Immature natural killer cell (primary cell): ENCODE measurements around the gene EPHA6. TPM values are rescaled to one million over a fixed set of nuclear protein-coding genes. Genes with fewer than 3 reads are reported as not detected.
"Not testable (repeated sequence)": the region's sequence is repeated elsewhere in the genome, so short reads cannot be mapped to it uniquely, and the experiment has no call there.

Source experiments
- DNase-seq, 3 donors: peaks; one replicate each; pipeline ENCODE4 v3.0.0; 2022; ENCODE audit warnings: mixed read lengths in 1 of 3
- H3K27ac Mint-ChIP-seq, 6 donors: one replicate each; pipeline ENCODE4 v1.8.0; 2020; ENCODE audit warnings: mixed read lengths in 6 of 6, mild to moderate bottlenecking in 5 of 6, inconsistent platforms in 4 of 6, moderate library complexity in 3 of 6
- H3K27me3 Mint-ChIP-seq, 3 donors: one replicate each; pipeline ENCODE4 v1.8.0; 2020 to 2021; ENCODE audit warnings: low read depth in 3 of 3, mild to moderate bottlenecking in 3 of 3, mixed read lengths in 3 of 3, moderate library complexity in 3 of 3, inconsistent platforms in 1 of 3
- H3K36me3 Mint-ChIP-seq, 3 donors: one replicate each; pipeline ENCODE4 v1.8.0; 2020; ENCODE audit warnings: mixed read lengths in 3 of 3, inconsistent platforms in 2 of 3, mild to moderate bottlenecking in 2 of 3
- H3K4me1 Mint-ChIP-seq, 2 donors: one replicate each; pipeline ENCODE4 v1.8.0; 2020; ENCODE audit warnings: inconsistent platforms in 2 of 2, mild to moderate bottlenecking in 2 of 2, mixed read lengths in 2 of 2, moderate library complexity in 1 of 2
- H3K4me3 Mint-ChIP-seq, 5 donors: one replicate each; pipeline ENCODE4 v1.8.0; 2020; ENCODE audit warnings: mild to moderate bottlenecking in 5 of 5, mixed read lengths in 5 of 5, inconsistent platforms in 3 of 5, moderate library complexity in 3 of 5
- H3K9me3 Mint-ChIP-seq, 6 donors: one replicate each; pipeline ENCODE4 v1.8.0; 2020; ENCODE audit warnings: mild to moderate bottlenecking in 6 of 6, mixed read lengths in 6 of 6, inconsistent platforms in 4 of 6, moderate library complexity in 3 of 6
- polyA plus RNA-seq, 3 donors: library from polyadenylated mRNA; unstranded; fragments of 300-500 nt; fragmentation: Illumina TruSeq; gene quantifications; one replicate each; pipeline ENCODE4 v1.2.3, GENCODE V29; 2021

Gene EPHA6
- polyA plus RNA-seq, 3 donors from 2014 or later, result not detected

DNA sequence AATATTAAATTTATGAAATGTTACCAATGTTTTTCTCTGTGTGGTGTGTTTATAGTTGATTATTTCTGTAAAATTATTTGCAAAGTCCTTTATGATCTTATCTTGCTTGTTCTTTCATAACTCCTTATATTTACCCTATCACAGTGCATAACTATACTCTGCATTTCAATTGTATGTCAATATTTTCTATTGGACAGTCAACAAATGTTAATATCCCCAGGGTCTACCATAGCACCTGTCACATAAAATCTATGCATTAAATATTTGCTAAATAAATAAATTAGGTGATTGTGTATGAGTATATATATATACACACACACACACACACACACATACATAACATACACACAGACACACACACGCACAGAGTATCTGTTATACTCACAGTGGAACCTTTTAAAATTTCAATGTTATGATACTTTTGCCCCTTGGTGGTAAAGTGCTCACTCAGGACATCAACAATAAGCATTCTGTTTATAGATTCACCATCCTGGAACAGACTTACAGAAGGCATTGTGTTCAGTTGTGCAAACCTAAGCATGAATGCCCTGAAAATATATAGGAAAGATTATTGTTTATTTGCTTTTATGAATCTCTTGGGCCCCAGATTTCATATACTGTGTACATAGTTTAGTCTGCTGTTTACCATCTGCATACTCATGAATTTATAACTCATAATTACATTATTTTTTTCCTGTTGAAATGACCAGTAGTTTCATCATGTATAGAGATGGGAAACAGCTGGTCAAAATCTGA is 443.7 kb downstream of the EPHA6 start:
- Mint-ChIP-seq H3K27ac (no peak overlapping the region), H3K36me3 (no peaks in the 10 kb centered on the region)

GRCh38 chr3:97259263-97259662 is 444.9 kb downstream of the EPHA6 start:
- Mint-ChIP-seq H3K36me3 (no peaks in the 10 kb centered on the region), H3K4me3 (no peak overlapping the region), H3K27me3 (peaks cover 0 to 3% (median 0%) of the 10 kb centered on the region in 3 donors), H3K9me3 (peaks cover 1 to 22% (median 7%) of the 10 kb centered on the region in 6 donors), H3K4me1 (no peaks in the 10 kb centered on the region), H3K27ac (no peak overlapping the region)
- no peak for DNase-seq

More for the DNA sequence above, 443.7 kb downstream of the EPHA6 start:
- Mint-ChIP-seq H3K4me3 (no peak overlapping the region), H3K27me3 (peaks cover 0 to 1% (median 0%) of the 10 kb centered on the region in 3 donors), H3K9me3 (peaks cover 1 to 14% (median 4%) of the 10 kb centered on the region in 6 donors), H3K4me1 (no peaks in the 10 kb centered on the region)
- DNase-seq, result no peak

- no peaks in the 10 kb centered on the region for H3K36me3 Mint-ChIP-seq
- H3K9me3 Mint-ChIP-seq, result peaks cover 3 to 20% (median 5%) of the 10 kb centered on the region in 6 donors
- H3K27me3 Mint-ChIP-seq, result peaks cover 0 to 3% (median 0%) of the 10 kb centered on the region in 3 donors
- no peak overlapping the region for H3K27ac Mint-ChIP-seq
- H3K4me1 Mint-ChIP-seq, result no peaks in the 10 kb centered on the region
- DNase-seq, result no peak
- no peak overlapping the region for H3K4me3 Mint-ChIP-seq
Observed at GRCh38 chr3:97264180-97264579, 449.8 kb downstream of the EPHA6 start.

- H3K4me3 Mint-ChIP-seq, result no peak overlapping the region
- H3K27ac Mint-ChIP-seq, result no peak overlapping the region
- H3K36me3 Mint-ChIP-seq, result no peaks in the 10 kb centered on the region
- H3K27me3 Mint-ChIP-seq, result peaks cover 0 to 3% (median 0%) of the 10 kb centered on the region in 3 donors
- H3K4me1 Mint-ChIP-seq, result no peaks in the 10 kb centered on the region
- no peak for DNase-seq
- peaks cover 3 to 22% (median 5%) of the 10 kb centered on the region in 6 donors for H3K9me3 Mint-ChIP-seq
Observed at GRCh38 chr3:97265237-97266005, 451.0 kb downstream of the EPHA6 start.

DNA sequence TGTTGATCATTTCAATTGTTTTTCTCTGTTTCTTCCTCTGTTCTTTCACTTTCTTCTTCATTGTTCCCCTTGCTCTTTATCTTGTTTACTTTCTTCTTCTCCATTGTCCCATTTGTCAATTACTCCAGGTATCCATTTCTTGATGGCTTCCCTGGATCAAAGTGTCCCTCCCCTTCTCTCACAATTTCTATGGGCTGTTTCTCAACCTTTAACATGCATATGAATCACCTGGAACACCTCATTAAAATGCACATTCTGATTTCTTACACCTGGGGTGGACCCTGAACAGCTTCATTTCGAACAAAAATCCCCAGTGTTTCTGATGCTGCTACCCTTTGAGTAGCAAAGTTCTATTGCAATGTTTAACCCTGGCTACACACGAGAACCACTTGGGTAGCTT is 454.8 kb downstream of the EPHA6 start:
- H3K4me3 Mint-ChIP-seq, result no peak overlapping the region

DNA sequence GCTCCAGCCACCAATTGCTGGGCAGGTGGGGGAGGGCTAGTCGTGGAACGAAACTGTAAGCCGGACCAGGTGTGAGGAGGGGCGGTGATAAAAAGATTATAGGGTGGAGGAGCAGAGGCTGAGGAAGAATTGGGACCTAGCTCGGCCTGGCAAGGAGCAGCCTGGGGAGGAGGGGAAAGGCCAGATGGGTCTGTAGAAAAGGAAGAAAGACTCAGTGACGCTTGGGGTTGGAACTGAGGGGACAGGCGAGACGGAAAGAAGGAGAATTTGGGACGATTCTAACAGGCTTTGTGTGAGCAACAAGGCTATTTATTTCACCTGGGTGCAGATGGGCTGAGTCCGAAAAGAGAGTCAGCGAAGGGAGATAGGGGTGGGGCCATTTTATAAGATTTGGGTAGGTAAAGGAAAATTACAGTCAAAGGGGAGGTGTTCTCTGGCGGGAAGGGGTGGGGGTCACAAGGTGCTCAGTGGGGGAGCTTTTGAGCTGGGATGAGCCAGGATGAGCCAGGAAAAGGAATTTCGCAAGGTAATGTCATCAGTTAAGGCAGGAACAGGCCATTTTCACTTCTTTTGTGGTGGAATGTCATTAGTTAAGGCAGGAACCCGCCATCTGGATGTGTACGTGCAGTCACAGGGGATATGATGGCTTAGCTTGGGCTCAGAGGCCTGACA is 462.6 kb downstream of the EPHA6 start:
- H3K27ac Mint-ChIP-seq, H3K36me3 Mint-ChIP-seq, H3K27me3 Mint-ChIP-seq, H3K4me1 Mint-ChIP-seq, DNase-seq, H3K4me3 Mint-ChIP-seq: not testable (repeated sequence)
- H3K9me3 Mint-ChIP-seq, result peaks cover 9 to 50% (median 31%) of the 10 kb centered on the region in 6 donors

More for the DNA sequence above, 454.8 kb downstream of the EPHA6 start:
- H3K36me3 Mint-ChIP-seq, result no peaks in the 10 kb centered on the region
- DNase-seq, result no peak
- H3K4me1 Mint-ChIP-seq, result no peaks in the 10 kb centered on the region
- peaks cover 0 to 1% (median 0%) of the 10 kb centered on the region in 3 donors for H3K27me3 Mint-ChIP-seq
- H3K27ac Mint-ChIP-seq, result no peak overlapping the region
- peaks cover 10 to 32% (median 14%) of the 10 kb centered on the region in 6 donors for H3K9me3 Mint-ChIP-seq

DNA sequence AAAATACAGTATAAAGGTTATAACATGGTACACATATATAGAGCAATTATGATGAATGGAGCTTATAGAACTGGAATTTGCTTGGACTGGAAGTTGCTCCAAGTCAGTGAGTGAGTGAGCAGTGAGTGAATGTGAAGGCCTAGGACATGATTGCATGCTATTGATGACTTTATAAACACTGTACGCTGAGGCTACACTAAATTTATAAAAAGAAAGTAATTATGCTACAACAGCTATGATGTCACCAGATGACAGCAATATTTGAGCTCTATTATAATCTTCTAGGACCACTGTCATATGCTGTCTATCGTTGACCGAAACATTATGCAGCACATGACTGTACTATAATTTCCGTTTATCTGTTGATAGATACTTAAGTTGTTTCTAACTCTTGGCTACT is 463.3 kb downstream of the EPHA6 start:
- Mint-ChIP-seq H3K9me3 (peaks cover 4 to 44% (median 31%) of the 10 kb centered on the region in 6 donors), H3K36me3 (peaks cover 3% of the 10 kb centered on the region in 3 donors), H3K27me3 (peaks cover 0 to 1% (median 0%) of the 10 kb centered on the region in 3 donors), H3K27ac (no peak overlapping the region), H3K4me3 (no peak overlapping the region), H3K4me1 (no peaks in the 10 kb centered on the region)
- no peak for DNase-seq

DNA sequence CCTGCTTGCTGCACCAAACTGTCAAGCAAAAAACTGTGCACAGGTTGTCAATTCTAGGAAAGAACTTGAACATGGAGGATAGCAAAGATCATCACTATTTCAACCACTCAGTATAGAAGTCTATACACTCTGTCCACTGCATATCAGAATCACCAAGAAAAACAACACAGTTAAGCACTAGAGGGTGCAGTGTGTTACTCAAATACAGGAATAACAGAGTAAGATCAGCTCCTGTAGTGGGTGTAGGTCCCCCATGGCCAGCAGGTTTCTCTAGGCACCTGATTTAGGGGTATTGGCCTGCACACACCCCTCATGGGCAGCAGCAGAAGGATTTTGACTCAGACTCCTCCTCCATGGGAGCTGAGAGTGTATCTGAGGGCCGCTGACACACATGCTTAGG is 464.1 kb downstream of the EPHA6 start:
- Mint-ChIP-seq H3K27me3 (no peaks in the 10 kb centered on the region), H3K4me1 (no peaks in the 10 kb centered on the region), H3K27ac (no peak overlapping the region), H3K4me3 (no peak overlapping the region), H3K9me3 (peaks cover 4 to 40% (median 25%) of the 10 kb centered on the region in 6 donors), H3K36me3 (peaks cover 3% of the 10 kb centered on the region in 3 donors)
- no peak for DNase-seq

DNA sequence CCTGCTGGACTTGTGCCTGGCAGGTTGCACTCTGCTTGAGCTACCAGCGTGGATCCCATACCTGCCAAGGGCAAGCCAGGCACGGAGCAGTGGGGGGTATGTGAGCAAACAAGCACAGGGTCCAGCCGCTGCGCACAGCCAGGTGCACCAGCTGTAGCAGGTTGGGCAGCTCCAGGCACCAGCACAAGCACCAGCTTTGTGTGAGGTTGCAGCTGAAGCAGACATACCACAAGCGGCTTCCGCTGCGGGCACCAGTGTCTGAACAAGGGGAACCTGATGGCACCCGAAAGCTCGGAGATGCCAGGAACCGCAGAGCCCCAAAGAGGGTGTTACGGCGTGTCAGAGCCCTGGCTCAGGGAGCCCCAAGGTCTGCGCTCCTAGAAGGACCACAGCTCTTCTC is 477.5 kb downstream of the EPHA6 start:
- no peak for DNase-seq
- H3K27me3 Mint-ChIP-seq, result peaks cover 0 to 2% (median 1%) of the 10 kb centered on the region in 3 donors
- peaks cover 12 to 68% (median 45%) of the 10 kb centered on the region in 6 donors for H3K9me3 Mint-ChIP-seq
- H3K4me3 Mint-ChIP-seq, result no peak overlapping the region
- H3K4me1 Mint-ChIP-seq, result no peaks in the 10 kb centered on the region
- no peak overlapping the region for H3K27ac Mint-ChIP-seq
- H3K36me3 Mint-ChIP-seq, result peaks cover 0 to 7% (median 3%) of the 10 kb centered on the region in 3 donors

DNA sequence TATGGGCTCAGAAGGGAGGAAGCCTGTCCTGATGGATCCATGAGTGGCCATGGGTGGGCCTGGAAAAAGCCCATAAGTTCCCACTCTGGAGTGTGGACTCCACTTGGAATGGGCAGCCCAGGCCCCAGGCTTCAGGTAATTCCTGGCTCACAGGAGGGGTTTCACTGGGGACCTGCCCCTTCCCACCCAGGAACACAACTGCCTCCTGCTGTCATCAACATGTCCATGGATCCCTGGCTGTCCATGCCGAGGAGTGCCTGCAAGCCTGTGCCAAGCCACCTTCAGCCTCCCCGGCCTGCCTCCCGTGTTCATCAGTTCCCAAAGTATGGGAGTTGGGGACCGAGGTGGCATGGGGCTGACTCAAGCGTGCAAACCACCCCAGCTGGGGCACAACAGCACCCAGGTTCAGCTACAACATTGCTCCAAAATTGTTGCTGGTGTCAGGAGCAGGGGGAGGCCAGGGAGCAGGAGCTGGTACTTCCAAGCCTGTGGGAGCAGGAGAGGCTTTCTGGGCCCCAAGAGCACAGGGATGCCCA is 479.3 kb downstream of the EPHA6 start:
- H3K27me3 Mint-ChIP-seq, result peaks cover 0 to 2% (median 1%) of the 10 kb centered on the region in 3 donors

DNA sequence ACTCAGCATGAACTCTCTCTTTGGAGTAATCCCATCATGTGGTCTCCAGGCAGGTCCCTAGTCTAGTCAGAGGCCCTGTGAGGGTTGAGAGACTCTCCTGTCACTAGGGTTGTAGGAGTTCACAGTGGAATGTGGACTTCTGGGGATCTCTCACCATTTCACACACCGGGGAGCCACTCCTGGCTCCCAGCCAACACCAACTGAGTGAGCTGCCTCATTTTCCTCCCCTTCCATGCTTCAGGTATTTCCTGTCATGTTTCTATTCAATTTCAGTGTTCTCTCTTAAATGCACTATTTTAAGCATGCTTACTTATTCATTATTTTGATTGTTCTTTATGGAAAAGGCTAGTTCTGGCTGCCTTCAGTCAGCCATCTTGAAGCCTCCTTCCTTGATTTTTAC is 482.6 kb downstream of the EPHA6 start:
- H3K27me3 Mint-ChIP-seq, result peaks cover 0 to 2% (median 2%) of the 10 kb centered on the region in 3 donors
- H3K9me3 Mint-ChIP-seq, result peaks cover 3 to 42% (median 29%) of the 10 kb centered on the region in 6 donors
- peaks cover 0 to 7% (median 3%) of the 10 kb centered on the region in 3 donors for H3K36me3 Mint-ChIP-seq
- no peak overlapping the region for H3K27ac Mint-ChIP-seq
- no peak for DNase-seq
- no peak overlapping the region for H3K4me3 Mint-ChIP-seq
- H3K4me1 Mint-ChIP-seq, result no peaks in the 10 kb centered on the region

More for the DNA sequence above, 479.3 kb downstream of the EPHA6 start:
- no peak for DNase-seq
- H3K27ac Mint-ChIP-seq, result no peak overlapping the region
- peaks cover 0 to 7% (median 3%) of the 10 kb centered on the region in 3 donors for H3K36me3 Mint-ChIP-seq
- no peak overlapping the region for H3K4me3 Mint-ChIP-seq
- peaks cover 12 to 59% (median 41%) of the 10 kb centered on the region in 6 donors for H3K9me3 Mint-ChIP-seq
- H3K4me1 Mint-ChIP-seq, result no peaks in the 10 kb centered on the region

GRCh38 chr3:97301114-97301513 is 486.7 kb downstream of the EPHA6 start:
- no peak overlapping the region for H3K27ac Mint-ChIP-seq
- H3K4me1 Mint-ChIP-seq, result no peaks in the 10 kb centered on the region
- H3K27me3 Mint-ChIP-seq, result peaks cover 0 to 2% (median 0%) of the 10 kb centered on the region in 3 donors
- no peak overlapping the region for H3K4me3 Mint-ChIP-seq
- peaks cover 6 to 41% (median 20%) of the 10 kb centered on the region in 6 donors for H3K9me3 Mint-ChIP-seq
- peaks cover 0 to 4% (median 0%) of the 10 kb centered on the region in 3 donors for H3K36me3 Mint-ChIP-seq
- no peak for DNase-seq

DNA sequence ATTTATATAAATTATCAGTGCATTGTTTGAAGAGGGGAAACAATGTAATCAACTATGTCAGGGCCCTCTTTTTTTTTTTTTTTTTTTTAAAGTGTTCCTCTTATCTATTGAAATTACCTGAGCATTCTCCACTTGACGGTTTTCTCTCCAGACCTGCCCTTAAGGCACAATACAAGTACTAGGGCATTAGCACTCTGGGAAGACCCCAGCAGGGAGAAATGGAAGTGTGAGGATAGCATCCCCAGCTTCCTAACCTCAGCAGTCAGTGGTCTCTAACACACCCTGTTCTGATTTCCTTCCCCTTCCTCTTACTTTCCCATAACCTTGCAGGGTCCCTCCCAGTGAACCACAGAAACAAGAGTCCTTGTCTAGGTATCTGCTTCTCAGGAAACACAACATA is 491.8 kb downstream of the EPHA6 start:
- peaks cover 5 to 34% (median 13%) of the 10 kb centered on the region in 6 donors for H3K9me3 Mint-ChIP-seq
- no peaks in the 10 kb centered on the region for H3K4me1 Mint-ChIP-seq
- DNase-seq, result no peak
- no peak overlapping the region for H3K4me3 Mint-ChIP-seq
- H3K27me3 Mint-ChIP-seq, result no peaks in the 10 kb centered on the region
- peaks cover 0 to 4% (median 0%) of the 10 kb centered on the region in 3 donors for H3K36me3 Mint-ChIP-seq
- no peak overlapping the region for H3K27ac Mint-ChIP-seq
